Measurements from ENCODE around the gene PPIL1.

GRCh38 chr6:36817176-36817817 lies 57.3 kb downstream of the PPIL1 start:
- TF ChIP-seq, protein P1, sequence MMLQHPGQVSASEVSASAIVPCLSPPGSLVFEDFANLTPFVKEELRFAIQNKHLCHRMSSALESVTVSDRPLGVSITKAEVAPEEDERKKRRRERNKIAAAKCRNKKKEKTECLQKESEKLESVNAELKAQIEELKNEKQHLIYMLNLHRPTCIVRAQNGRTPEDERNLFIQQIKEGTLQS (IDR thresholded peaks at IDR 0.05; ENCODE audit: insufficient read depth, low read depth, low read length) = no peak
- TF ChIP-seq CTCF (IDR thresholded peaks at IDR 0.05; ENCODE audit: control extremely low read depth in 1 of 3, insufficient read depth in 1 of 3, low read depth in 1 of 3, low read length in 3 of 3) = no peak
- TF ChIP-seq POLR2AphosphoS5 (IDR thresholded peaks at IDR 0.05; ENCODE audit: low read depth, low read length) = no peak
